SK-N-MC (cell line): ENCODE results near the gene PTPRB.

ENCODE experiments used
- EZH2 ChIP-seq: fragments of 200-600 bp; sonication (generic); IDR thresholded peaks from one replicate; pipeline ENCODE4 v1.6.1; 2017; ENCODE audit warnings: antibody characterized with exemption
- POLR2AphosphoS5 ChIP-seq: IDR thresholded peaks from 2 replicates; pipeline ENCODE4 v1.6.1; 2012; ENCODE audit warnings: mild to moderate bottlenecking, low read depth, low read length, borderline replicate concordance

- no peak for TF ChIP-seq POLR2AphosphoS5
- TF ChIP-seq EZH2: no peak
Observed at GRCh38 chr12:70639535-70639934, 2.3 kb upstream of the PTPRB start.
